Stimulated activated CD4-positive, alpha-beta T cell treated with anti-CD3 and anti-CD28 coated beads, Interleukin-12 subunit alpha, Interleukin-12 subunit beta, amount 100 ng/mL, for 48 hours (primary cell): Measurements from ENCODE around the gene SDK1.
"Not testable (repeated sequence)": the region's sequence is repeated elsewhere in the genome, so short reads cannot be mapped to it uniquely, and the experiment has no call there.

ENCODE experiments used
- DNase-seq, 3 donors: peaks; one replicate each; pipeline ENCODE4 v3.0.0-alpha.2; 2020; ENCODE audit warnings: low read depth in 2 of 3, low spot score in 1 of 3

The SDK1 gene

DNA sequence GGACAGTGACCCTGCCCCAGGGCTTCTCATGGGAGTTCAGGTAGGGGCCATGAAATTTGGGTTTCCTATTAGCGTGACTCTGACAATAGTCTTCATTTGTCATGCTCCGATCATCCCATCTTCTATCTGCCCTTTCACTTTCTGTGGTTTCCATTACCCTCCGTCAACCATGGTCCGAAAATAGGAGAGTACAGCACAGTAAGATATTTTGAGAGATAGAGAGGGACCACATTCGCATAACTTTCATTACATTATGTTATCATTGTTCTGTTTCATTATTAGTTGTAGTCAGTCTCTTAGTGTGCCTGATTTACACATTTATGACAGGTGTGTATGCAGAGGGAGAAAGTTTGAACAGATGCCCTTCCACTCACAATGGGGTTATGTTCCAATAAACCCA, 649.2 kb downstream of the SDK1 start:
- no peak for DNase-seq

DNA sequence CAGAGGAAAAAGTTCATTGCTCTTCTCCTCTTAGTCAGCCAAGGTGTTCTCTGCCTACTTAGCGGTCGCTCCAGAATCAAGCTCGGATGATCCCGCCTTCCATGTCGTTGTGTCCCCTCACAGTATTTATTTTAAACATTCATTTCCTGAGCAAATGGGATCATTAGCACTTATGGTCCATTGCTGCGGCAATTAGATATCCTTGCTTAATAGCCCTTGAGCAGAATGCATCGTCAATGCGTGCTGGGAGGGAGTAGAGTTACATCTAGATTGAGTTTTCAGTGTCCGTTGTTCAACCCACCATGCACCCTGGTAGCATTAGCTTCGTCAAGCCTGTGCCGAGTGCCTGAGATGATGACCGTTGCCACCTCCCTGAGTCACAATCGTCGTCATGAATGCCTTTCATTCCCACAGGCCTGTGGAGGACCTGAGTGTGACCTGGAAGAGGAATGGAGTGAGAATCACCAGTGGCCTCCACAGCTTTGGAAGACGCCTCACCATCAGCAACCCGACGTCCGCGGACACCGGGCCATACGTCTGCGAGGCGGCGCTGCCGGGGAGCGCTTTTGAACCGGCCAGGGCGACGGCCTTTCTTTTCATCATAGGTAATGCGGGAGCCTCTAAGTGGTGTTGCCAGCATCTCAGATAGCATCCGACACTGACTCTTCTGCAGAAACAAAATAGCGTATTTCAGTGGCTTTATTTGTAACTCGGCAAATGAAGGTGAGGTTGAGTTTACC, 650.4 kb downstream of the SDK1 start:
- no peak for DNase-seq

DNA sequence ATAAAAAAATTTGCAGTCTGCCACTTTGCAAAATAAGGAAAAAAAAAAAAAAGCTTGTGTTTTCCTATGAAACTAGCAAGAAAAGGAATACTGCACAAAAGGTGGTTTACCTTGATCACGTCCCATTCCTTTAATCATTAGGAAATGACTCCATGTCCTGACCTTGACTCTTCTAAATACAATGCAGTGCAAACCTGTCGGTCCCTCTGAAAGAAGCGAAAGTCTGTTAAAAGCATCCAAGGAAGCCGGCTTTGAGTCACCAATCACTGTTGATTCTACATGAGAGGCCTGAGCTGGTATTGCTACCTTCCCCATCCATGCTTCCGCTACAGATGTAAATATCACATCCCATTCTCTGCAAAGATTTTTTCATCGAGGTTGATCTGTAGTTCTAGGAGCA, 652.1 kb downstream of the SDK1 start:
- DNase-seq: no peak

DNA sequence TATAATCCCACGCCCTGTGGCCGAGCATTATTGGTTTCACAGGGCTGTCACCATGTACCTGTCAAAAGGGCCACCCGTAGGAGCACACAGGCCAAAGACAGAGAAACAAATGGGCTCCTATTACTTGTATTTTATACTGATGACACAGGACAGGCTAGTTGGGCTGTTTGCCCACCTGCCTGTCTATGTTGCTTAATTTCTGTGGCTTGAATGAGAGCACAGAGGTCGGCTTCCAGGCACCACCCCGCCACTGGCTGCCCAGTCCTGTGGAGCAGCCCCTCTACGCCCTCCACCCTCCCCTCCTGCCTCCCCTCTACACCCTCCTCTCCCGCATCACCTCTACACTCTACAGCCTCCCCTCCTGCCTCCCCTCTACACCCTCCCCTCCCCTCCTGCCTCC, 652.9 kb downstream of the SDK1 start:
- no peak for DNase-seq

DNA sequence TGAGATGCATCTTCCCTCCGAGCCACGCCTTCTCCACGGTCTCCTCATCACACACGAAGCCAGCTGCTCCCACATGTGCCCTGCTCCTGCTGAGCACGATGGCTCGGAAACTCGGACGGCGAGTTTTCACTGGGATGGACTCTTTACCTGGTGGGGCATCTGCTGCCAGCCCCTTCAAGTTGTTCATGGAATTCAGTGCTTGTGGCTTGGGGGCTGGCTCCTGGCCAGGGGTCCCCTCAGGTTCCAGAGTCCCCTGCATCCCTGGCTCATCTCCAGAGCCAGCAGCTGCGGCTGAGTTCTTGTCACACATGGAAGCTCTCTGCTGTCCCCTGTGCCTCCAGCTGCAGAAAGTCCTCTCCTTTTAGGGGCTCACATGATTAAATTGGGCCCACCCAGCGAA, 654.0 kb downstream of the SDK1 start:
- DNase-seq: no peak

DNA sequence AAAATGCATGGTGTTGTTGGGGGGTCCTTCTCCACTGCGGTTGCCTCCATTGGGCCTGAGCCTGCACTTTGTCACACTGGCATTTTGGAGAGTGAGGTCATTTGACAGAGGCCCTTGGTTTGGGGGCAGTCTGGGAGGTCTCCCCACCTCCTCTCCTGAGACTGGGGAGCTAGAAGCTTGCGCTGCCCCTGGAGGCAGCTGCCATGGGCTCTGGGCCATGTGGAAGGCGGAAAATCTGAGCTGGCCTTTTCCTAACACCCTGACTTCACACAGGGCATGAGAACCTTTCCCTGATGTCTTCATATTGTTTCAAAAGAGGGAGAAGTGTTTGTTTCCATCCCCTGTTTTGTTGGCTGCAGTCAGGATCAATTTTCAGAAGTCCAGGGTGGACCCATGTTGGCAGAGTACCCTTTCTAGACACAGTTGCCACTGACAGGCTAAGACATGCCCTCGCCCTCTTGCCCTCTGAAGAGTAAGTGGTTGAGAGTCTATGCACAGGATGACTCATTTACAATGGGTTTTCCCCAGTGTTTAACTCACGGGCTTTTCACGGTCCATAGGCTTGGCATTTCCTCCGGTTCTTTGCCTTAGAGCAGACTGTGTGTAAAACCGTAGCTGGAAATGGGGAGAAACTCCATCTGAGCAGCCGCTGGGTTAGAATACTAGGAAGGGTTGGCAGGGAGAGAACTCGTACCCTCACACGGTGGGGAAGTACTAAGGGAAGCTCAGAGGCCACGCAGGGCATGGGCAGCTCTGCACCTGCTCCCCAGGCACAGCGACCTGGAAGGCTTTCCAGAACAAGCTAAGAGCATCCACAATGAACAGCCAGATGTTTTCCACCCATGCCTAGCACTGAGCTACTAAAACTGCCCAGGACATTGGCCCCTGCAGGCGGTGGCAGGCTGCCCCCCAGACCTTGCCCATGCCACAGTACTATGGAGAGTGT, 655.0 kb downstream of the SDK1 start:
- DNase-seq: no peak

DNA sequence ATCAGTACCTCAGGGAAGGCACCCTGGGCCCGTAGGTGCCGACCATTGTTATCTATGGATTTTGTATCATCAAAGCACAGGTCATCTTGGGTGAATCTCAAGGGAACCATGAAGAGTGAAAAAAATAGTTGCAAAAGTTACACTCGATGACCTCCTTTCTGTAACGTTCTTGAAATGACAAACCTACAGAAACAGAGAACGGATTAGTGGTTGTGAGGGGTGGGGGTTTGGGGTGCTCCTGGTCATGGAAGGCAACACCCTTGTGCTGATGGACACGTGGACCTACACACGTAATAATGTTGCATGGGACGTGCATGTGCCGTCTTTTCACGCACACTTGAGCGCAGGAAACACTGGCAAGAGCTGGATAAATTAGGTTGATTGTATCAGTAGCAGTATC, 655.9 kb downstream of the SDK1 start:
- no peak for DNase-seq

DNA sequence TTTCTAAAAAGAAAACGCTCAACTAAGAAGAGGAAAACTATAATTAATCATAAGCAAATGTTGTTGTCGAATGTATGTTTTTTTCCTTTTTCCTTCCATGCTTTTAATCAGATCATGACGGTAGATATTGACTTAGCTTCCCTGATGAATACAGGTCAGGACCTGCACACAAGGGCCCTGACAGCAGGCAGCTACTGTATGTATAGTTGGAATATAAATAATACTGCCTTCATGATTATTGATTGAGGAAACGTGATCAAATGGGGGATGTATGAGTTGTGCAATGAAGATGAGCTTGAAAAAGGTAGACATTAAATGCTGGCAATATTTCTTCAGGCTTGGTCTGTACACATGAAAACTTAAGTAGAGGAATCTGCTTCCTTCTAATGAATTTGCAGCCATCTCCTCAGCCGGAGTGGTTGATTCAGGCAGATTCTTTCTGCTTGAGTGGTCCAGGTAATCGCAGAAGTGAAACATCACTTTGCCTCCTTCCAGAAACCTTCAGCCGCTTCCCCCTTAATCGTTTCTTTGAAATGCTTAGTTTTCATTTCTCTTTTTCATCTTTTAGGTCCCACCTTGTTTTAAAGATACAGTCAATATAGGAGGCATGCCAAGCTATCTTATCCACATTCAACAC, 656.5 kb downstream of the SDK1 start:
- DNase-seq: no peak

DNA sequence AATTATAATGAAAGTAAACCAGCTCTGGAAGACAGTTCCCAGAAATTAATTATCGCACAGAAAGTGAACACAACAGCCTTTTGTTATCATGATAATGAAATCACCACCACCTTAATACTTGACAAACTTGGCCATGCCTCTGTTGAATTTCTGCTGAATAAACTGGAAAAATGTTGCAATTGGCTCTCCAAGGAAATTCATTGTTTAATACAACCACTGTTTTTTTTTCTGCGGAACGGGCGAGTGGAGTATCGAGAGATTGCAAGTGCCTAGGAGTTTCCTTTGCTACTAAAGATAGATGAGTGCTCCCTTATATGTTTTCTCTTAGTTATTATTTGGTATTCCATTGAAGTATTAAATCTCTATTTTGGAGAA, 657.0 kb downstream of the SDK1 start:
- no peak for DNase-seq

DNA sequence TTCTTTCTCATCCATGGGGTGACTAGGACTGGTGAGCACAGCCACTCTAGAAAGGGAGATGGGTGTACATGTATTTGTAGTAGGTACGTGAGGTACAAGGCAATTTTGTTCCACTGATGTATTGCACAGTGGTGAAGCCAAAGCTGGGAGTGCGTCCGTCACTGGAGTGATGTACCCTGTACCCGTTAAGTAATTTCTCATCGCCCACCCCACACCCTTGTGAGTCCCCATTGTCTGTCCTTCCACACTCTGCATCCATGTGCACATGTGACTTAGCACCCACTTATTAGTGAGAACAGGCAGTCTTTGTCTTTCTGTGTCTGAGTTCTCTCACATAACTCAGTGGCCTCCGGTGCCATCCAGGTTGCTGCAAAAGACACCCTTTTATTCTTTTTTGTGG, 658.3 kb downstream of the SDK1 start:
- DNase-seq: no peak

DNA sequence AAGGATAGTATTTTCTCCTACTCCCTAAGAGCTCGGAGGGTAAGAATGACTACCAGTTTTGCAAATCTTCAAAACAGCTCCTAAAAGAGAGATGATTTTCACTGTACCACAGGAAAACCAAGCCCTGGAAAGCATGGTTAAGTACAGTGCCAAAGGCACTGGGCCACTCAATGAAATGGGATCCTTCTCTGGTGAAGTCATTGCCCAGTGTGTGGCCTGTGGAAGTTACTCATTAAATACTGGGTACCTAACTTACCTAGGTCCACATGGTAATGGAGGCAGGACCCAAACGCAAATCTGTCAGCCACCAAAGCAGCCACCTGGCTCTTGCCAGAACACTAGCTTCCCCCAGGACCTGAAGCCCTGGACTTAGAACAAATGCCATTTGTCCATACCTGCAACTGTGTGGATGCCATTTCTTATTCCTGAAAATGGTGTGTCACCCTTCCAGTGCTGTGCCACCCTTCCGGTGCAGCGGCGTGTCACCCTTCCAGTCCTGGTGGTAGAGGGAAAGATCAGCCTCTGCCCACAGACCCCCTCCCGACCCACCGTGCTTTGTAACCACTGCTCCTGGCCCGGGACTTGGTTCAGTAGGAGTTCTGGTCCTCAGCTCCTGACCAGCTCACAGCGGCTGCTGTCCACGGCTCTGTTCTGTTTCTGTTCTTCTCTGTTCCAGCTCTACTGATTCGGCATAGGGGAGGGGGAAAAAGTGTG, 659.2 kb downstream of the SDK1 start:
- no peak for DNase-seq

DNA sequence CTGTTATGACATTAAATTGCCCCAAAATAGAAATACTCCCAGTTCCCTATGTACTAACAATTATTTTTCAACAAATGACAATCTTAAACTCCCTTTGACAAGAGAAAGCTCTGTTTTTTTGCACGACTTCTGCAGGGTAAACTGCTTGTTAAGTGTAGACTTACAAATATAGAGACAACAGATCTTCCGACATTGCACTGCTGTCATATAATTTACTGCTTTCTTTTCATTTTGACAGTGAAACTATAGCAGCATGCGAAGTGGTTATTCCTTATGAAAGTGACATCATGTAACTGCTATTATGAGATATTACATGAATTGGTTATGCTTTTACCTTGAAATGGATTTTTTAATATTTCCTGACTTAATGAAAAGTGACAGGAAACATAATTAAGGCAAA, 659.9 kb downstream of the SDK1 start:
- no peak for DNase-seq

DNA sequence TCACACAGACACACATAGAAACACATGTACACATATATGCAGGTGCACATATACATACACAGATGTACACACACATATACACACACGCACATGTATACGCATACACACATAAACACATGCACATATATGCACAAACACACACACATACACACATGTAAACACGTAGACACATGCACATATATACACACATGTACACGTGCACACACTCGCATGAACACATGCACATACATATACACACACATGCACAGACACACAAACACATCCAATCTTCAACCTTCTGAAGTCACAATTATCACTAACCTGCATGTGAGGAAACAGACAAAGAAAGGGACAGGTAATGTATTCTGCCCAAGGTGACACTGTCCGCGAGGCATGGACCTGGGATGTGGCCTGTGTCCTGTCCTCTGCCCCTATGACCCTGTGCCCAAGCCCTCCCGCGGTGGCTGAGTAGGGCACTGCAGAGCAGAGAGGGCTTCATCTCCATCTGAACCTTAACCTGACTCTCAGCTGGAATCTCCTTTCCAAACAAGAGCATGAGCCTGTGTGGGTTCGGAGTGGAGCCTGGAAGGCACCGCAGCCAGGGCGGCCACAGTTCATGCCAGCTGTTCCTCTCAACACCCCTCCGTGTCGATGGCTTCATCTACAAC, 660.9 kb downstream of the SDK1 start:
- DNase-seq: no peak

DNA sequence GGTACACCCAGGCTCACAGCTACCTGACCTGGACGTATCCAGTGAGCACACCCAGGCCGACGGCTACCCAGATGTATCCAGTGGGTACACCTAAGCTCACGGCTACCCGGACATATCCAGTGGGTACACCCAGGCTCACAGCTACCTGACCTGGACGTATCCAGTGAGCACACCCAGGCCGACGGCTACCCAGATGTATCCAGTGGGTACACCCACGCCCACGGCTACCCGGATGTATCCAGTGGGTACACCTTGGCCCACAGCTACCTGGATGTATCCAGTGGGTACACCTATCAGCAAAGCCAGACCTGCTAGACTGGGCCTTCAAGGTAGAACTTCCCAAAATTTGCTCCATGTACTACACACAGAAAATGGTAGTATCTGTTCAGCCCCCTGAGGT, 662.7 kb downstream of the SDK1 start:
- DNase-seq: not testable (repeated sequence)

DNA sequence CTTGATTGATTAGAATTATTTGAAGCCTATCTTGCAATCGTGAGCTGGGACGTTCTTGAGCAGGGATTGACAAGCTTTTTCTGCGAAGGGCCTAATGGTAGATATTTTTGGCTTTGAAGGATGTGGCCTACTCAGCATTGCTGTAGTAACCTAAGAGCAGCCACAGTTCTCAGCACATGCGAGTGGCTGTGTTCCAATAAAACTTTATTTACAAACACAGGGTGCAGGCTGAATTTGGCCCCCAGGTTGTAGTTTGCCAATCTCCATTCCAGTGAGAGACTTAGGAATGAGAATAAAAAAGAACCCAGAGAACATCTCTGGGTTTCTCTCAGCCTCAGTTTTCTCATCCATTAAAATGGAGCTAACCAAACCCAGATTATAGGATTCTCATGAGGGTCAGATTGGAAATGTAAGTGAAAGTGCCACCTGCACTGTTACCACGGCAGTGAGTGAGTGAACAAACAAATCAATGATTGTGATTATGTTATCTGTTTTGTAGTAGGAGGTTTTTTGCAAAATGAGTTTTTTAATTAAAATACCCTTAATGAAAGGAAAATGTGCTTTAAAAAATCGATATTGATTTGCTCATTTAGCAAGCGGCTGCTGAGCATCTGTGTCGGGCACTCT, 664.0 kb downstream of the SDK1 start:
- no peak for DNase-seq

DNA sequence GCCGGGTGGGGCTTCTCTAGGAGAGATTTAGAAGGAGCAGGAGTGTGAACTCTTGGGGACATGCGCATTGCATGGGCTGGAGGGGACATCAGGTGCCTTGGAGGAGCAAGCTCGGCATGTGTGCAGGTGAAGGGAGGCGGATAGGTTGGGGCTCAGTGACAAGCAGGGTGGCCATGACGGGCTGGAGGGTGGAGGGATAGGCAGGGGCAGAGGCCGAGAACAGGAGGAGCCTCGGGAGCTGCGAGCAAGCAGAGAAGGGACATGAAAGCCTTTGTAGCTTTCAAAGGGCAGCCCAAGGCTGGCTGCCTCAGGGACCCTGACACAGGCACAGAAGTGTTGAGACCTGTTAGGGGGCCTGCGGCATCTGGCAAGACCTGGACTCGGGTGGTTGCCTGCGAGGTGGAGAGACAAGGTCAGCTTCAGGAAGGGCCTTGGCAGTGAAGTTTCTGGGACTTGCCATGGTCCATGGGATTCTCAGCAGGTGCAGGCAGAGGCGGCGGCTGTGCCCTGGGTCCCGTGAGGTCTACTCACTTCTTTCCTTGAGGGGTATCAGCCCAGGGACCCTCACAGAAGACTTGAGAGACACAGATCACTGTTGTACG, 664.8 kb downstream of the SDK1 start:
- no peak for DNase-seq

DNA sequence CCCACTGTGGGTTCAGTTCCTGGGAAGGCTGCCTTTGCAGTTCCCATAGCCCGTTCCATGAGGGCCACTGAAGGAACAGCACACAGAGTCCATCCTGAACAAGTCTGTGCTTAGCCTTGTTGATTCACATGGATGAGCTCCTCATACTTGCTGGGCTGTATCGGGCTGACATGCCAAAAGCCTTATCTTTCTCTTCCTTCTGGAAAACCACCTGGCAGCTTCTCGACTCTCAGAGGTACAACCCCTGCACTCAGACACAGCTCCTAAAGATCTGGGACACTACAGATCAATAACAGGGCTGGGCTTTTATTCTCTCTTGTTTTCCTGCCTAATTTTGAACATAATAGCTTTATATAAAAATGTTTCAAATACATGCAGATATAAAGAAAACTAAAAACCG, 667.2 kb downstream of the SDK1 start:
- no peak for DNase-seq

DNA sequence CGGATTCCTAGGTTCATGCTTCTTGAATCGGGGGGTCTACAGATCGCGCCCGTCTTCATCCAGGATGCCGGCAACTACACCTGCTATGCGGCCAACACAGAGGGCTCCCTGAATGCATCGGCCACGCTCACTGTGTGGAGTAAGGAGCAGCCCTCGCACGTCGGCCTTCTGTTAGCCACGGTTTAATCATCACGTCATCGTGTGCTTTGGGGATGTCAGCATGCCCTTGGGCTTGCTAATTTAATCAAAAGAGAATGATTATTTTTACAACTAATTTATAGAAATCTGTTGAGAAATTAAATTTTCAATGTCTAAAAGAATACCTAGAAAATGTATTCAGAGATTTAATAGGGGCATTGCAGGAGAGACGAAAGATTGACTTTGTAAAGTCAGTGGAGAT, 668.2 kb downstream of the SDK1 start:
- no peak for DNase-seq

DNA sequence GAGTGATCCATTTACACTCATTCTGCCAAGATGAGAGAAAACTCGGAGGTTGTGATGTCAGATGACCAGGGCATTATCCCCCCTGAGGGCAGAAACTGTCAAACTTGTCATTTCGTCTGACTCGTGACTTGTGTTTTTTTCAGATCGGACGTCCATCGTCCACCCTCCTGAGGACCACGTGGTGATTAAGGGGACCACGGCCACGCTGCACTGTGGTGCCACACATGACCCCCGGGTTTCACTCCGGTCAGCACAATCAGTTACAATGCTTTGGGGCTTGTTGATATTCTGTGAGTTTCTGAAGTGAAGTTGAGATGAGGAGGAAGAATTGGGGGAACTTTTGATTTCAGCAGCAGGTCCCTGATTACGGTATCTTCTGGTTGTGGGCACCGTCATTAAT, 670.3 kb downstream of the SDK1 start:
- DNase-seq: no peak

DNA sequence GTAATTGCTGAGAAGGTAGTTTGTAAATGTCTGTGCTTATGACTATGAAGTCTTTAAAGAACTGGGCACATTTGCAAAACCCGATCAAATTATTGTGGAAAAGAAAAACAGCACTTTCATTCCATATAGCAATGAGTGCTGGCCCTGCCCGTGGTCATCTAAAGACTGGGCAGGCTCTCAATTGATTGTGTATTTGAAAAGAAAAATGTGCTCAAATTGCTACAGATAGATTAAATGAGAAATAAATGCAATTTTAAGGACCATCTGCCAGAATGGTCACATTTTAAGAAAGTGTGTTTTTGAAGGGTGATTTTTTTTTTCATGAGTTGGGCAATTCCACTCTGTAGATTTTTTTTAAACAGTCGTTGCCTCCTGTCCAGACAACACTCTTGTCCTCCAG, 672.2 kb downstream of the SDK1 start:
- no peak for DNase-seq
